K562 (cell line): ENCODE results near the gene ST6GALNAC5.

Experiments used
- BACH1 ChIP-seq: fragments of 200-800 bp; sonication (Bioruptor generic); IDR thresholded peaks from 2 replicates; pipeline ENCODE4 v1.6.1; 2016; ENCODE audit warnings: missing genetic modification characterization, missing compliant biosample characterization
- EZH2 ChIP-seq: IDR thresholded peaks from 2 replicates; pipeline ENCODE4 v1.6.1; 2012; ENCODE audit warnings: low read depth, mild to moderate bottlenecking, inconsistent platforms, low read length, borderline replicate concordance
- FOXM1 ChIP-seq, 2 experiments: fragments of 450-650 bp in 1 of 2; sonication (generic) in 1 of 2; formaldehyde crosslinking in 1 of 2; IDR thresholded peaks; 2 replicates each; pipeline versions ENCODE4 v1.6.1 to v1.9.0; 2017 to 2022; ENCODE audit warnings: low read depth in 2 of 2, mild to moderate bottlenecking in 2 of 2, missing genetic modification reagents in 1 of 2, moderate library complexity in 1 of 2
- HNRNPUL1 ChIP-seq: fragments of 200-400 bp; formaldehyde crosslinking; IDR thresholded peaks from 2 replicates; pipeline ENCODE4 v1.6.1; 2017; ENCODE audit warnings: low read length
- NR2C2 ChIP-seq, 2 experiments: fragments of 200-800 bp in 1 of 2; sonication (Bioruptor generic) in 1 of 2; sonication (generic) in 1 of 2; formaldehyde crosslinking in 1 of 2; IDR thresholded peaks; 2 replicates each; pipeline versions ENCODE4 v1.6.1 to v1.8.0; 2016 to 2022; ENCODE audit warnings: mild to moderate bottlenecking in 1 of 2, missing compliant biosample characterization in 1 of 2, missing genetic modification characterization in 1 of 2, missing genetic modification reagents in 1 of 2
- POLR2AphosphoS5 ChIP-seq: IDR thresholded peaks from 2 replicates; pipeline ENCODE4 v1.6.1; 2011; ENCODE audit warnings: mild to moderate bottlenecking, low read depth, low read length, moderate library complexity; ENCODE audit not compliant: control insufficient read depth, insufficient read depth
- SOX6 ChIP-seq: fragments of 450-650 bp; IDR thresholded peaks from 2 replicates; pipeline ENCODE4 v1.6.1; 2014; ENCODE audit warnings: mild to moderate bottlenecking
- TCF7 ChIP-seq: sonication (generic); IDR thresholded peaks from 2 replicates; pipeline ENCODE4 v1.6.1; 2016; ENCODE audit warnings: antibody characterized with exemption, borderline replicate concordance
- ZBTB1 ChIP-seq: sonication (generic); formaldehyde crosslinking; IDR thresholded peaks from 2 replicates; pipeline ENCODE4 v1.8.1; 2023; ENCODE audit warnings: missing genetic modification reagents, low read depth, mild to moderate bottlenecking, borderline replicate concordance
- ZNF24 ChIP-seq: fragments of 450-650 bp; IDR thresholded peaks from 2 replicates; pipeline ENCODE4 v1.6.1; 2016
- ZNF384 ChIP-seq: IDR thresholded peaks from 2 replicates; pipeline ENCODE4 v1.6.1; 2012; ENCODE audit warnings: low read depth, low read length, improper control_type of control experiment
- TF ChIP-seq, protein P1 (sequence below): fragments of 250-450 bp; sonication (Bioruptor Pico); IDR thresholded peaks from 2 replicates; pipeline ENCODE4 v1.8.0; 2021; ENCODE audit warnings: mild to moderate bottlenecking, moderate library complexity

GRCh38 chr1:76857138-76857537 is 10.1 kb upstream of the ST6GALNAC5 start:
- TF ChIP-seq, protein P1, sequence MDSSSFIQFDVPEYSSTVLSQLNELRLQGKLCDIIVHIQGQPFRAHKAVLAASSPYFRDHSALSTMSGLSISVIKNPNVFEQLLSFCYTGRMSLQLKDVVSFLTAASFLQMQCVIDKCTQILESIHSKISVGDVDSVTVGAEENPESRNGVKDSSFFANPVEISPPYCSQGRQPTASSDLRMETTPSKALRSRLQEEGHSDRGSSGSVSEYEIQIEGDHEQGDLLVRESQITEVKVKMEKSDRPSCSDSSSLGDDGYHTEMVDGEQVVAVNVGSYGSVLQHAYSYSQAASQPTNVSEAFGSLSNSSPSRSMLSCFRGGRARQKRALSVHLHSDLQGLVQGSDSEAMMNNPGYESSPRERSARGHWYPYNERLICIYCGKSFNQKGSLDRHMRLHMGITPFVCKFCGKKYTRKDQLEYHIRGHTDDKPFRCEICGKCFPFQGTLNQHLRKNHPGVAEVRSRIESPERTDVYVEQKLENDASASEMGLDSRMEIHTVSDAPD, result no peak
- no peak for TF ChIP-seq ZNF384
- TF ChIP-seq NR2C2 (CRISPR knock-in tag; IDR thresholded peaks at IDR 0.05), result no peak
- no peak for TF ChIP-seq NR2C2 (tag; IDR thresholded peaks at IDR 0.05)
- no peak for TF ChIP-seq FOXM1 (IDR thresholded peaks at IDR 0.05; ENCODE audit: low read depth)
- no peak for TF ChIP-seq FOXM1 (CRISPR knock-in tag; IDR thresholded peaks at IDR 0.05; ENCODE audit: low read depth)
- TF ChIP-seq ZNF24, result no peak
- TF ChIP-seq TCF7, result no peak
- no peak for TF ChIP-seq SOX6
- no peak for TF ChIP-seq BACH1 (tag)
- no peak for TF ChIP-seq EZH2
- no peak for TF ChIP-seq HNRNPUL1
- TF ChIP-seq POLR2AphosphoS5, result no peak
- no peak for TF ChIP-seq ZBTB1 (CRISPR knock-in tag)
